ENCODE data around the gene JMJD8. TPM values are rescaled to one million over a fixed set of nuclear protein-coding genes. Genes with fewer than 3 reads are reported as not detected.

The JMJD8 gene
- polyA plus RNA-seq, 3 donors, result 28.7 to 45.3 (median 33.5) TPM

DNA sequence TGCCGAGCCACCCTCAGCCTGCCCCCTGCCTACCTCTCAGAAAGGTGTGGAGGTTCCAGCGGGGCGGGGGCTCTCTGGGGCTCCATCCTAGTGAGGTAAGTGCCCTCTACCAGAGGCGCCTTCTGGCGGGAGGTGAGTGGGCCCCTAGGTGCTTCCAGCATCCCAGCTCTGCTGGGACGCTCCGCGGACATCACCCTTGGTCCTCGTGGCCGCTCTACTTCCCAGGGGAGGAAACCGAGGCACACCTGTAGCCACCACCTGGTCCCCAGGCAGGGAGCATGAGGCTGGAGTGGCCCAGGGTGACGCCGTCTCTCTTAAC lies 41.1 kb downstream of the JMJD8 start:
- intact Hi-C loops (cut with micrococcal nuclease), result no loop called here

DNA sequence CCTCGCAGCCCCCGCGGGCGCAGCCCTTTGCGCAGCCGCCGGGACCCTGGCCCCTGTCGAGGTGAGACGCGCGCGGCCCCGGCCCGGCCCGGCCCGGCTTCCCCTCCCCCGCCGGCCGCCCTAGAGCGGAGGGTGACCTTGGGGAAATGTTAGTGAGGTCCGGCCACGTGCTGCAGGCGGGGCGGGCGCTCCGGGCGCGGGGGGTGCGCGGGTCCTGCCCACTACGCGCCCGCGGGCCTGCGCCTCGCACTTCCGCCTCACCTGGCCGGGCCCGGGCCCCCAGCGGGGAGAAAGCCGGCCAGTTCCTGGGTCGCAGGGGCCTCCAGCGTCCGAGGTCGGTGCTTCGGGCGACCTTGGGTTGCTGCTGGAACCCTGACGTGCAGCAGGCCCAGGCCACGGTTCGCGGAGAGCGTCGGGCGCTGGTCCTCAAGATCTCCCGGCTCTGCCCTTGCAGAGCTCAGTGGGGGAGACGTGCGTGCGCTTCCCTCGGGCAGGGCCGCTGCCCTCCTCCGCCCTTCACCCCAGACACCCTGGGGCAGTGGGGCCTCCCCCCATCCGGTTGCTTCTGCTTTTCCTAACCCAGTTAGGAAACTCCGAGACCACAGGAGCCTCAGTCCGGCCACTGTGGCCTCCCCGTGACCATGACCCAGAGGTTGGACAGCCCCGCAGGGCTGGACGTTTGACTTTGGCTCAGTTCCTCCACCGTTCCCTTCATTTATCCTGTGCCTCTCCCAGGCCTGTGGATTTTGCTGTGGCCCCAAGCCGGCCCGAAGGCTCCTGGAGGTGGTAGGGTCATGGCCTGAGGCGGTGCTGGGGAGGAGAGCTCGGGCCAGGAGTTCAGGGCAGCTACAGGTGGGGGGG lies 41.7 kb downstream of the JMJD8 start:
- TF ChIP-seq, protein P1, sequence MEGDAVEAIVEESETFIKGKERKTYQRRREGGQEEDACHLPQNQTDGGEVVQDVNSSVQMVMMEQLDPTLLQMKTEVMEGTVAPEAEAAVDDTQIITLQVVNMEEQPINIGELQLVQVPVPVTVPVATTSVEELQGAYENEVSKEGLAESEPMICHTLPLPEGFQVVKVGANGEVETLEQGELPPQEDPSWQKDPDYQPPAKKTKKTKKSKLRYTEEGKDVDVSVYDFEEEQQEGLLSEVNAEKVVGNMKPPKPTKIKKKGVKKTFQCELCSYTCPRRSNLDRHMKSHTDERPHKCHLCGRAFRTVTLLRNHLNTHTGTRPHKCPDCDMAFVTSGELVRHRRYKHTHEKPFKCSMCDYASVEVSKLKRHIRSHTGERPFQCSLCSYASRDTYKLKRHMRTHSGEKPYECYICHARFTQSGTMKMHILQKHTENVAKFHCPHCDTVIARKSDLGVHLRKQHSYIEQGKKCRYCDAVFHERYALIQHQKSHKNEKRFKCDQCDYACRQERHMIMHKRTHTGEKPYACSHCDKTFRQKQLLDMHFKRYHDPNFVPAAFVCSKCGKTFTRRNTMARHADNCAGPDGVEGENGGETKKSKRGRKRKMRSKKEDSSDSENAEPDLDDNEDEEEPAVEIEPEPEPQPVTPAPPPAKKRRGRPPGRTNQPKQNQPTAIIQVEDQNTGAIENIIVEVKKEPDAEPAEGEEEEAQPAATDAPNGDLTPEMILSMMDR (IDR thresholded peaks at IDR 0.05), result no peak
- Mint-ChIP-seq H3K36me3 (peaks cover 5 to 15% of the 10 kb centered on the region in 2 donors), H3K27ac (peak overlapping the region; percentile 77 to 93 (median 90)), H3K9me3 (peaks cover 0 to 2% (median 0%) of the 10 kb centered on the region in 7 donors), H3K4me1 (peaks cover 38% of the 10 kb centered on the region), H3K4me3 (peak overlapping the region; percentile 73 to 87), H3K27me3 (ENCODE audit: low read depth in 3 of 3) (no peaks in the 10 kb centered on the region)
- WGBS (ENCODE audit: insufficient coverage), result 3% methylated on average over 51 of the region's 72 CpGs
- Histone ChIP-seq H3K4me2 (replicated peaks; ENCODE audit: extremely low read depth, low read length, poor library complexity, severe bottlenecking) (peak overlapping the region; percentile 77), H3K9me3 (replicated peaks in 1 of 2; ENCODE audit: control insufficient read depth in 1 of 2, insufficient read depth in 1 of 2, low read length in 2 of 2) (no peaks in the 10 kb centered on the region), H3K9ac (ENCODE audit: insufficient read depth, low read length, poor library complexity, severe bottlenecking) (peak overlapping the region; percentile 81), H4K20me1 (ENCODE audit: insufficient read depth, low read length) (peaks cover 40% of the 10 kb centered on the region), H3K4me3 (replicated peaks in 1 of 3; ENCODE audit: low read depth in 2 of 3, low read length in 3 of 3) (peak overlapping the region; percentile 45 to 78 (median 47)), H2AFZ (ENCODE audit: insufficient read depth, low read depth, low read length, poor library complexity, severe bottlenecking) (peak overlapping the region; percentile 46), H3K4me1 (ENCODE audit: control insufficient read depth in 1 of 2, insufficient read depth in 2 of 2, low read length in 2 of 2) (peaks cover 33 to 50% of the 10 kb centered on the region in 2 donors), H3K27ac (ENCODE audit: low read depth in 1 of 2, low read length in 2 of 2) (peak overlapping the region; percentile 84 to 86), H3K27me3 (ENCODE audit: control insufficient read depth in 2 of 2, insufficient read depth in 2 of 2, low read length in 2 of 2) (no peaks in the 10 kb centered on the region), H3K79me2 (ENCODE audit: insufficient read depth, low read length) (peaks cover 31% of the 10 kb centered on the region), H3K36me3 (replicated peaks in 1 of 2; ENCODE audit: control insufficient read depth in 1 of 2, insufficient read depth in 2 of 2, low read length in 2 of 2) (no peaks in the 10 kb centered on the region)
- intact Hi-C loops (cut with micrococcal nuclease), result no loop called here
- DNase-seq, result peak; percentile 87 to 97 (median 91)

More for the DNA sequence above, 41.1 kb downstream of the JMJD8 start:
- no peaks in the 10 kb centered on the region for H3K36me3 ChIP-seq (replicated peaks in 1 of 2; ENCODE audit: control insufficient read depth in 1 of 2, insufficient read depth in 2 of 2, low read length in 2 of 2)
- H3K27ac ChIP-seq (ENCODE audit: low read depth in 1 of 2, low read length in 2 of 2), result peak overlapping the region; percentile 84 to 86
- Mint-ChIP-seq H3K4me1 (peaks cover 37% of the 10 kb centered on the region), H3K36me3 (peaks cover 5 to 15% of the 10 kb centered on the region in 2 donors), H3K4me3 (peak overlapping the region; percentile 73 to 87), H3K9me3 (peaks cover 0 to 2% (median 0%) of the 10 kb centered on the region in 7 donors), H3K27me3 (ENCODE audit: low read depth in 3 of 3) (no peaks in the 10 kb centered on the region), H3K27ac (peak overlapping the region in 6 of 7 donors; percentile 77 to 93 (median 90))
- peaks cover 31% of the 10 kb centered on the region for H3K79me2 ChIP-seq (ENCODE audit: insufficient read depth, low read length)
- TF ChIP-seq, protein P1 (IDR thresholded peaks at IDR 0.05), result no peak
- DNase-seq, result no peak
- H3K4me1 ChIP-seq (ENCODE audit: control insufficient read depth in 1 of 2, insufficient read depth in 2 of 2, low read length in 2 of 2), result peaks cover 32 to 50% of the 10 kb centered on the region in 2 donors
- H4K20me1 ChIP-seq (ENCODE audit: insufficient read depth, low read length), result peaks cover 46% of the 10 kb centered on the region
- H3K4me3 ChIP-seq (replicated peaks in 1 of 3; ENCODE audit: low read depth in 2 of 3, low read length in 3 of 3), result peak overlapping the region; percentile 45 to 78 (median 47)
- H3K9me3 ChIP-seq (replicated peaks in 1 of 2; ENCODE audit: control insufficient read depth in 1 of 2, insufficient read depth in 1 of 2, low read length in 2 of 2), result no peaks in the 10 kb centered on the region
- no peaks in the 10 kb centered on the region for H3K27me3 ChIP-seq (ENCODE audit: control insufficient read depth in 2 of 2, insufficient read depth in 2 of 2, low read length in 2 of 2)
- H3K4me2 ChIP-seq (replicated peaks; ENCODE audit: extremely low read depth, low read length, poor library complexity, severe bottlenecking), result peak overlapping the region; percentile 77
- 90% methylated on average over 7 of the region's 13 CpGs for WGBS (ENCODE audit: insufficient coverage)
- peak overlapping the region; percentile 81 for H3K9ac ChIP-seq (ENCODE audit: insufficient read depth, low read length, poor library complexity, severe bottlenecking)
- H2AFZ ChIP-seq (ENCODE audit: insufficient read depth, low read depth, low read length, poor library complexity, severe bottlenecking), result peak overlapping the region; percentile 46
